Suprapubic skin (tissue), 3 donors: ENCODE results near the gene HPDL.

ENCODE experiments used
- CTCF ChIP-seq, 2 donors: fragments of 200-600 bp in 1 of 2; fragments of 450-650 bp in 1 of 2; sonication (generic) in 1 of 2; IDR thresholded peaks; one replicate each; pipeline ENCODE4 v1.5.1; 2016 to 2019; ENCODE audit warnings: antibody characterized with exemption in 2 of 2, mild to moderate bottlenecking in 1 of 2, moderate library complexity in 1 of 2
- POLR2A ChIP-seq, 2 donors: fragments of 450-650 bp; IDR thresholded peaks; one replicate each; pipeline ENCODE4 v1.6.1; 2017; ENCODE audit warnings: antibody characterized with exemption in 2 of 2, mild to moderate bottlenecking in 2 of 2, moderate library complexity in 2 of 2

GRCh38 chr1:45353685-45354084 lies 27.0 kb downstream of the HPDL start:
- TF ChIP-seq CTCF (IDR thresholded peaks at IDR 0.05) (no peak), POLR2A (IDR thresholded peaks at IDR 0.05) (no peak)
